Keratinocyte (primary cell): ENCODE measurements around the gene PLD4.

Experiments used
- CTCF ChIP-seq, 3 experiments: IDR thresholded peaks in 1 of 3; conservative IDR thresholded peaks in 1 of 3; optimal IDR thresholded peaks in 1 of 3; 2 replicates in 2 of 3; 3 replicates in 1 of 3; pipeline versions ENCODE3 to v1.5.1; 2011; ENCODE audit warnings: low read length in 3 of 3, mild to moderate bottlenecking in 3 of 3, moderate library complexity in 2 of 3, control low read depth in 1 of 3, inconsistent platforms in 1 of 3; ENCODE audit not compliant: insufficient read depth in 2 of 3; ENCODE audit errors: extremely low read depth in 1 of 3
- EZH2 ChIP-seq: IDR thresholded peaks from one replicate; pipeline ENCODE4 v1.6.1; 2012; ENCODE audit warnings: inconsistent platforms, mild to moderate bottlenecking, low read length, moderate library complexity

- TF ChIP-seq CTCF (optimal IDR thresholded peaks at IDR 0.05 in 1 of 3, IDR thresholded peaks at IDR 0.05 in 1 of 3, conservative IDR thresholded peaks at IDR 0.05 in 1 of 3; ENCODE audit: extremely low read depth in 1 of 3, insufficient read depth in 2 of 3, low read length in 3 of 3) (no peak), EZH2 (no peak)
These were observed 47.4 kb upstream of the PLD4 start for GRCh38 chr14:104877066-104877805.
